PC-9 (cell line): ENCODE data around the gene EFNA2. TPM values are rescaled to one million over a fixed set of nuclear protein-coding genes. Genes with fewer than 3 reads are reported as not detected.

ENCODE experiments used
- BruUV-seq: library from RNA; stranded (reverse); fragments of 400-500 nt; replicated peaks from 2 replicates; lab custom pipeline; 2021; lab: Mats Ljungman, UMichigan
- CTCF ChIA-PET: fragments of 300-600 bp; sonication (Branson Sonifier 250); formaldehyde crosslinking; loops from one replicate; lab custom pipeline; 2022; ENCODE audit warnings: antibody characterized with exemption; lab: Charles Lee
- POLR2A ChIA-PET: fragments of 300-600 bp; sonication (Branson Sonifier 250); formaldehyde crosslinking; loops from one replicate; lab custom pipeline; 2022; ENCODE audit warnings: antibody characterized with exemption; ENCODE audit not compliant: unreplicated experiment; lab: Charles Lee
- DNase-seq, 2 experiments: peaks; one replicate each; pipeline versions ENCODE4 v3.0.0 to v3.0.0-alpha.2; 2015 to 2022; ENCODE audit warnings: mixed read lengths in 1 of 2
- H2AFZ ChIP-seq: fragments of 200-600 bp; sonication (generic); 2 replicates; pipeline ENCODE4 v1.8.1; 2017; ENCODE audit warnings: antibody characterized with exemption
- H3F3A ChIP-seq: fragments of 200-600 bp; sonication (generic); 2 replicates; pipeline ENCODE4 v1.8.1; 2017; ENCODE audit warnings: antibody characterized with exemption, mild to moderate bottlenecking, low read depth; ENCODE audit not compliant: insufficient read depth
- H3K27ac ChIP-seq: fragments of 200-600 bp; sonication (generic); 2 replicates; pipeline ENCODE4 v1.6.1; 2016; ENCODE audit warnings: mixed run types
- H3K27me3 ChIP-seq: fragments of 200-600 bp; sonication (generic); 2 replicates; pipeline ENCODE4 v1.6.1; 2016; ENCODE audit warnings: low read depth, mixed run types; ENCODE audit not compliant: insufficient read depth
- H3K36me3 ChIP-seq: fragments of 200-600 bp; sonication (generic); 2 replicates; pipeline ENCODE4 v1.6.1; 2016; ENCODE audit warnings: low read depth, mixed run types
- H3K4me1 ChIP-seq: fragments of 200-600 bp; sonication (generic); replicated peaks from 2 replicates; pipeline ENCODE4 v1.6.1; 2016; ENCODE audit warnings: mixed run types; ENCODE audit not compliant: insufficient read depth
- H3K4me2 ChIP-seq: fragments of 200-600 bp; sonication (generic); 2 replicates; pipeline ENCODE4 v1.6.1; 2017; ENCODE audit warnings: mixed run types
- H3K4me3 ChIP-seq: fragments of 200-600 bp; sonication (generic); 2 replicates; pipeline ENCODE4 v1.6.1; 2016; ENCODE audit warnings: mixed run types
- H3K79me2 ChIP-seq: fragments of 200-600 bp; sonication (generic); 2 replicates; pipeline ENCODE4 v1.6.1; 2017; ENCODE audit warnings: low read depth, mixed run types
- H3K9me2 ChIP-seq: fragments of 200-600 bp; sonication (generic); 2 replicates; pipeline ENCODE4 v1.8.1; 2017; ENCODE audit warnings: mild to moderate bottlenecking; ENCODE audit not compliant: insufficient read depth
- H3K9me3 ChIP-seq: fragments of 200-600 bp; sonication (generic); 2 replicates; pipeline ENCODE4 v1.8.1; 2016; ENCODE audit warnings: low read depth; ENCODE audit not compliant: insufficient read depth
- H4K20me1 ChIP-seq: fragments of 200-600 bp; sonication (generic); 2 replicates; pipeline ENCODE4 v1.8.1; 2017; ENCODE audit not compliant: insufficient read depth
- EZH2 ChIP-seq: fragments of 200-600 bp; sonication (generic); IDR thresholded peaks from 2 replicates; pipeline ENCODE4 v1.8.0; 2017; ENCODE audit warnings: antibody characterized with exemption, low read depth
- intact Hi-C: fragments of 100-400 bp; cut with micrococcal nuclease; formaldehyde crosslinking; loops from one replicate; pipeline ENCODE4 v1.10.0; 2022; ENCODE audit not compliant: unreplicated experiment
- total RNA-seq: library from RNA; stranded (reverse); gene quantifications from 2 replicates; pipeline ENCODE4 v1.2.3, GENCODE V29; 2021
- TF ChIP-seq, protein P1 (sequence below): fragments of 200-600 bp; sonication (generic); conservative IDR thresholded peaks from 2 replicates; pipeline ENCODE4 v1.6.1; 2017; ENCODE audit warnings: mixed run types, antibody characterized with exemption, mild to moderate bottlenecking, moderate library complexity

EFNA2 gene
- total RNA-seq, 1 experiment from 2014 or later: not detected

- Histone ChIP-seq H3K27ac (peak overlapping the region; percentile 82), H4K20me1 (peaks cover 12% of the 10 kb centered on the region), H3K27me3 (no peaks in the 10 kb centered on the region), H3K4me1 (peaks cover 39% of the 10 kb centered on the region), H3K4me3 (peak overlapping the region; percentile 67), H3K79me2 (peaks cover 52% of the 10 kb centered on the region), H3K9me3 (no peaks in the 10 kb centered on the region), H2AFZ (no peak overlapping the region), H3K4me2 (peak overlapping the region; percentile 84), H3K9me2 (no peaks in the 10 kb centered on the region), H3F3A (peaks cover 47% of the 10 kb centered on the region), H3K36me3 (peaks cover 11% of the 10 kb centered on the region; the same call in 1 of the 2 replicates)
- POLR2A ChIA-PET: no interaction called here
- BruUV-seq: no TSS peak
- intact Hi-C loops: no loop called here
- DNase-seq: no peak
- CTCF ChIA-PET: no interaction called here
- TF ChIP-seq, protein P1, sequence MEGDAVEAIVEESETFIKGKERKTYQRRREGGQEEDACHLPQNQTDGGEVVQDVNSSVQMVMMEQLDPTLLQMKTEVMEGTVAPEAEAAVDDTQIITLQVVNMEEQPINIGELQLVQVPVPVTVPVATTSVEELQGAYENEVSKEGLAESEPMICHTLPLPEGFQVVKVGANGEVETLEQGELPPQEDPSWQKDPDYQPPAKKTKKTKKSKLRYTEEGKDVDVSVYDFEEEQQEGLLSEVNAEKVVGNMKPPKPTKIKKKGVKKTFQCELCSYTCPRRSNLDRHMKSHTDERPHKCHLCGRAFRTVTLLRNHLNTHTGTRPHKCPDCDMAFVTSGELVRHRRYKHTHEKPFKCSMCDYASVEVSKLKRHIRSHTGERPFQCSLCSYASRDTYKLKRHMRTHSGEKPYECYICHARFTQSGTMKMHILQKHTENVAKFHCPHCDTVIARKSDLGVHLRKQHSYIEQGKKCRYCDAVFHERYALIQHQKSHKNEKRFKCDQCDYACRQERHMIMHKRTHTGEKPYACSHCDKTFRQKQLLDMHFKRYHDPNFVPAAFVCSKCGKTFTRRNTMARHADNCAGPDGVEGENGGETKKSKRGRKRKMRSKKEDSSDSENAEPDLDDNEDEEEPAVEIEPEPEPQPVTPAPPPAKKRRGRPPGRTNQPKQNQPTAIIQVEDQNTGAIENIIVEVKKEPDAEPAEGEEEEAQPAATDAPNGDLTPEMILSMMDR: no peak
- TF ChIP-seq EZH2: no peak
Observed at GRCh38 chr19:1270854-1271527, 14.7 kb upstream of the EFNA2 start.

- H3K9me3 ChIP-seq: no peaks in the 10 kb centered on the region
- intact Hi-C loops: no loop called here
- no peaks in the 10 kb centered on the region for H3K9me2 ChIP-seq
- H2AFZ ChIP-seq: no peak overlapping the region
- peaks cover 12% of the 10 kb centered on the region for H4K20me1 ChIP-seq
- no peaks in the 10 kb centered on the region for H3K27me3 ChIP-seq
- peaks cover 37% of the 10 kb centered on the region for H3K4me1 ChIP-seq
- H3F3A ChIP-seq: peaks cover 44% of the 10 kb centered on the region
- DNase-seq: no peak
- peaks cover 60% of the 10 kb centered on the region for H3K79me2 ChIP-seq
- H3K27ac ChIP-seq: no peak overlapping the region
- peak overlapping the region; percentile 84; the same call in 1 of the 2 replicates for H3K4me2 ChIP-seq
- H3K36me3 ChIP-seq: peaks cover 11% of the 10 kb centered on the region; the same call in 1 of the 2 replicates
- H3K4me3 ChIP-seq: no peak overlapping the region
- TF ChIP-seq EZH2: no peak
- CTCF ChIA-PET: no interaction called here
- BruUV-seq: no TSS peak
- POLR2A ChIA-PET: no interaction called here
Observed at GRCh38 chr19:1271528-1272422, 13.9 kb upstream of the EFNA2 start.

GRCh38 chr19:1272423-1273262 lies 13.0 kb upstream of the EFNA2 start:
- Histone ChIP-seq H3F3A (peaks cover 44% of the 10 kb centered on the region), H4K20me1 (peaks cover 12% of the 10 kb centered on the region), H3K4me1 (peaks cover 32% of the 10 kb centered on the region), H3K4me2 (peak overlapping the region; percentile 89), H3K4me3 (no peak overlapping the region), H3K79me2 (peaks cover 64% of the 10 kb centered on the region), H3K27me3 (no peaks in the 10 kb centered on the region), H2AFZ (no peak overlapping the region), H3K36me3 (peaks cover 11% of the 10 kb centered on the region; the same call in 1 of the 2 replicates), H3K9me2 (no peaks in the 10 kb centered on the region), H3K9me3 (no peaks in the 10 kb centered on the region), H3K27ac (no peak overlapping the region)
- TF ChIP-seq EZH2: no peak
- TF ChIP-seq, protein P1: no peak
- intact Hi-C loops: no loop called here
- ChIA-PET POLR2A (no interaction called here), CTCF (interaction anchor here (0.6 kb wide), 1 partner anchor 88 kb away, joined by 3 read pairs; no protein-coding TSS in a partner anchor)
- BruUV-seq: no TSS peak
- no peak for DNase-seq
